OCI-LY3 (cell line): ENCODE data around the gene TMEM252.
A peak's percentile ranks its signal among the peaks of the same experiment; 100 is the strongest.

Source experiments
- H2AFZ ChIP-seq: fragments of 200-600, 300-600 bp; shearing (Covaris generic); 2 replicates; pipeline ENCODE4 v1.6.0; 2014; ENCODE audit warnings: antibody characterized with exemption, low read depth, low read length
- H3K27ac ChIP-seq: fragments of 200-600, 300-600 bp; sonication (generic); 2 replicates; pipeline ENCODE4 v1.5.1; 2014; ENCODE audit warnings: mild to moderate bottlenecking, low read length, moderate library complexity, mixed read lengths
- H3K27me3 ChIP-seq: fragments of 200-600, 300-600 bp; sonication (generic); 2 replicates; pipeline ENCODE4 v1.6.1; 2014; ENCODE audit warnings: low read depth, low read length, mixed read lengths
- H3K36me3 ChIP-seq: fragments of 200-600, 300-600 bp; sonication (generic); replicated peaks from 2 replicates; pipeline ENCODE3; 2014; ENCODE audit warnings: low read depth, low read length, mixed read lengths
- H3K4me1 ChIP-seq: fragments of 300-600, 200-600 bp; sonication (generic); 2 replicates; pipeline ENCODE4 v1.6.1; 2014; ENCODE audit warnings: low read length, mixed read lengths
- H3K4me2 ChIP-seq: fragments of 200-600, 300-600 bp; sonication (generic); 2 replicates; pipeline ENCODE4 v1.6.1; 2014; ENCODE audit warnings: low read length, mixed read lengths
- H3K4me3 ChIP-seq: fragments of 300-600, 200-600 bp; sonication (generic); 2 replicates; pipeline ENCODE4 v1.5.1; 2014; ENCODE audit warnings: antibody characterized with exemption, mild to moderate bottlenecking, low read length, moderate library complexity
- H3K79me2 ChIP-seq: fragments of 300-600, 200-600 bp; shearing (Covaris generic); 2 replicates; pipeline ENCODE4 v1.6.1; 2014; ENCODE audit warnings: mild to moderate bottlenecking, low read length, mixed read lengths
- H3K9ac ChIP-seq: fragments of 300-600, 200-600 bp; shearing (Covaris generic); 2 replicates; pipeline ENCODE4 v1.6.0; 2014; ENCODE audit warnings: mild to moderate bottlenecking, low read length, moderate library complexity
- H3K9me3 ChIP-seq: fragments of 200-600, 300-600 bp; shearing (Covaris generic); 2 replicates; pipeline ENCODE4 v1.6.1; 2014; ENCODE audit warnings: low read length, mixed read lengths; ENCODE audit not compliant: insufficient read depth
- H4K20me1 ChIP-seq: fragments of 200-600, 300-600 bp; sonication (generic); 2 replicates; pipeline ENCODE4 v1.6.1; 2016; ENCODE audit warnings: low read length, mixed read lengths; ENCODE audit not compliant: insufficient read depth
- CTCF ChIP-seq: fragments of 200-600, 300-600 bp; sonication (generic); IDR thresholded peaks from 2 replicates; pipeline ENCODE4 v1.5.1; 2014; ENCODE audit warnings: antibody characterized with exemption, low read length, low read depth
- EZH2phosphoT487 ChIP-seq: fragments of 200-600 bp; shearing (Covaris generic); IDR thresholded peaks from 2 replicates; pipeline ENCODE4 v1.6.1; 2018; ENCODE audit warnings: antibody characterized with exemption, mixed run types, low read depth

The TMEM252 gene

GRCh38 chr9:68506551-68506950 is 34.1 kb downstream of the TMEM252 start:
- H4K20me1 ChIP-seq, result no peaks in the 10 kb centered on the region
- peaks cover 28% of the 10 kb centered on the region for H3K4me1 ChIP-seq
- H3K4me2 ChIP-seq, result peak overlapping the region; percentile 28
- no peaks in the 10 kb centered on the region for H3K79me2 ChIP-seq
- no peak for TF ChIP-seq EZH2phosphoT487
- no peak for TF ChIP-seq CTCF
- H3K27ac ChIP-seq, result peak overlapping the region; percentile 47
- H2AFZ ChIP-seq, result peak overlapping the region; percentile 22; the same call in 1 of the 2 replicates
- H3K4me3 ChIP-seq, result no peak overlapping the region
- no peak overlapping the region for H3K9ac ChIP-seq
- no peaks in the 10 kb centered on the region for H3K36me3 ChIP-seq
- no peaks in the 10 kb centered on the region for H3K27me3 ChIP-seq
- H3K9me3 ChIP-seq, result no peaks in the 10 kb centered on the region

- H3K4me3 ChIP-seq, result no peak overlapping the region
- H3K79me2 ChIP-seq, result no peaks in the 10 kb centered on the region
- H4K20me1 ChIP-seq, result no peaks in the 10 kb centered on the region
- peak overlapping the region; percentile 47 for H3K27ac ChIP-seq
- H3K4me1 ChIP-seq, result peaks cover 28% of the 10 kb centered on the region
- no peaks in the 10 kb centered on the region for H3K36me3 ChIP-seq
- H2AFZ ChIP-seq, result peak overlapping the region; percentile 22
- H3K4me2 ChIP-seq, result peak overlapping the region; percentile 28
- TF ChIP-seq CTCF, result no peak
- no peak for TF ChIP-seq EZH2phosphoT487
- no peaks in the 10 kb centered on the region for H3K27me3 ChIP-seq
- no peaks in the 10 kb centered on the region for H3K9me3 ChIP-seq
- no peak overlapping the region for H3K9ac ChIP-seq
These were observed 34.8 kb downstream of the TMEM252 start for GRCh38 chr9:68505681-68506409.

- no peak overlapping the region for H3K9ac ChIP-seq
- no peaks in the 10 kb centered on the region for H3K79me2 ChIP-seq
- H2AFZ ChIP-seq, result no peak overlapping the region
- H3K4me1 ChIP-seq, result peaks cover 15% of the 10 kb centered on the region
- no peaks in the 10 kb centered on the region for H3K9me3 ChIP-seq
- no peak for TF ChIP-seq CTCF
- no peaks in the 10 kb centered on the region for H3K36me3 ChIP-seq
- H3K4me2 ChIP-seq, result no peak overlapping the region
- H3K27ac ChIP-seq, result no peak overlapping the region
- no peaks in the 10 kb centered on the region for H3K27me3 ChIP-seq
- H3K4me3 ChIP-seq, result no peak overlapping the region
- no peaks in the 10 kb centered on the region for H4K20me1 ChIP-seq
These were observed 38.4 kb downstream of the TMEM252 start for GRCh38 chr9:68502279-68502678.

GRCh38 chr9:68500457-68501381 is 40.0 kb downstream of the TMEM252 start:
- no peak overlapping the region for H2AFZ ChIP-seq
- no peak overlapping the region for H3K27ac ChIP-seq
- no peak overlapping the region for H3K4me2 ChIP-seq
- no peak overlapping the region for H3K4me3 ChIP-seq
- peaks cover under 1% of the 10 kb centered on the region for H3K4me1 ChIP-seq
- TF ChIP-seq CTCF (no peak), EZH2phosphoT487 (no peak)
- H3K27me3 ChIP-seq, result peaks cover 9% of the 10 kb centered on the region; the same call in 1 of the 2 replicates
- H3K9ac ChIP-seq, result no peak overlapping the region
- no peaks in the 10 kb centered on the region for H3K79me2 ChIP-seq
- H3K9me3 ChIP-seq, result no peaks in the 10 kb centered on the region
- no peaks in the 10 kb centered on the region for H4K20me1 ChIP-seq
- no peaks in the 10 kb centered on the region for H3K36me3 ChIP-seq
